ENCODE data around the gene SEMA3D. TPM values are rescaled to one million over a fixed set of nuclear protein-coding genes. Genes with fewer than 3 reads are reported as not detected.

Gene SEMA3D
- total and polyA plus RNA-seq, 2 of the 13 experiments (the other 11 are each of a cell fraction or from before 2014, with no cell fraction given): 0.07 TPM; not detected in 1

GRCh38 chr7:85213500-85213899 is 26.6 kb upstream of the SEMA3D start:
- no peak overlapping the region for H3K4me2 ChIP-seq (ENCODE audit: low read depth, low read length)
- no peak for FAIRE-seq
- H3K4me1 ChIP-seq (ENCODE audit: insufficient read depth, low read length): no peaks in the 10 kb centered on the region
- no peaks in the 10 kb centered on the region for H3K9me3 ChIP-seq (ENCODE audit: low read length)
- POLR2A ChIA-PET: no interaction called here
- no peak overlapping the region for H3K9ac ChIP-seq (ENCODE audit: insufficient read depth, low read depth, low read length)
- no peaks in the 10 kb centered on the region for H4K20me1 ChIP-seq (ENCODE audit: insufficient read depth, low read length)
- H2AFZ ChIP-seq (ENCODE audit: low read length): no peak overlapping the region
- intact Hi-C loops (cut with micrococcal nuclease; ENCODE audit: unreplicated experiment) (no loop called here), in situ Hi-C loops (cut with HindIII; ENCODE audit: extremely low pct_ligation_motif_present, low pct_unique_long_range_greater_than_20kb) (no loop called here)
- no peak overlapping the region for H3K27ac ChIP-seq (ENCODE audit: extremely low read length, insufficient read depth, low read length)
- TF ChIP-seq BRF2 (CRISPR knock-in tag; IDR thresholded peaks at IDR 0.05): no peak
- TF ChIP-seq ZNF614 (CRISPR knock-in tag; IDR thresholded peaks at IDR 0.05; ENCODE audit: borderline replicate concordance): no peak
- no peak for TF ChIP-seq SALL1 (CRISPR knock-in tag; IDR thresholded peaks at IDR 0.05)
- TF ChIP-seq KAT8 (CRISPR knock-in tag; IDR thresholded peaks at IDR 0.05): no peak
- no peak for TF ChIP-seq ZNF382 (CRISPR knock-in tag; IDR thresholded peaks at IDR 0.05; ENCODE audit: borderline replicate concordance)
- no peak for TF ChIP-seq ZBTB26 (CRISPR knock-in tag; IDR thresholded peaks at IDR 0.05; ENCODE audit: borderline replicate concordance)
- TF ChIP-seq ZBTB34 (CRISPR knock-in tag; IDR thresholded peaks at IDR 0.05): no peak
- no peak for TF ChIP-seq ZEB1 (IDR thresholded peaks at IDR 0.05; ENCODE audit: insufficient replicate concordance, low read depth)
- no peak for TF ChIP-seq PBX3 (CRISPR knock-in tag; IDR thresholded peaks at IDR 0.05; ENCODE audit: borderline replicate concordance)
- no peak for TF ChIP-seq TRIM24 (CRISPR knock-in tag; IDR thresholded peaks at IDR 0.05)
- H3K27me3 ChIP-seq (ENCODE audit: control insufficient read depth in 1 of 2, insufficient read depth in 2 of 2, low read length in 2 of 2): no peaks in the 10 kb centered on the region
- CTCF ChIA-PET (ENCODE audit: low intra/inter-chr PET ratio, low total read pairs): no interaction called here
- no peak for DNase-seq (ENCODE audit: low spot score)
- WGBS (ENCODE audit: low lambda C conversion rate): 0% methylated on average over 1 of the region's 1 CpG
- BruUV-seq (replicated peaks): no TSS peak
- no peaks in the 10 kb centered on the region for H3K79me2 ChIP-seq (ENCODE audit: insufficient read depth, low read length)
- ATAC-seq: no peak
- no peak overlapping the region for H3K4me3 ChIP-seq (replicated peaks in 1 of 3; ENCODE audit: insufficient read depth in 1 of 3, low read depth in 2 of 3, low read length in 3 of 3)
- no peaks in the 10 kb centered on the region for H3K36me3 ChIP-seq (replicated peaks in 1 of 2; ENCODE audit: control insufficient read depth in 1 of 2, insufficient read depth in 2 of 2, low read length in 2 of 2)
